ENCODE data around the gene FAM240A. TPM values are rescaled to one million over a fixed set of nuclear protein-coding genes. Genes with fewer than 3 reads are reported as not detected.

Gene FAM240A
- total RNA-seq, 4 donors from 2014 or later: 0.22 TPM; not detected in 3

- no peak for TF ChIP-seq EP300 (IDR thresholded peaks at IDR 0.05)
- no peak for TF ChIP-seq CTCF (IDR thresholded peaks at IDR 0.05)
- Histone ChIP-seq H3K27ac (no peak overlapping the region), H3K9me3 (no peaks in the 10 kb centered on the region), H3K4me1 (peaks cover 0 to 15% (median 0%) of the 10 kb centered on the region in 4 donors), H3K4me3 (no peak overlapping the region), H3K27me3 (peaks cover 0 to 5% of the 10 kb centered on the region in 2 donors), H3K36me3 (no peaks in the 10 kb centered on the region)
- 44 to 58% methylated on average over 3 of the region's 3 CpGs for WGBS, 2 donors
- DNase-seq (ENCODE audit: low spot score in 2 of 2): no peak
These were observed 3.7 kb downstream of the FAM240A start for GRCh38 chr3:46615976-46616375.

GRCh38 chr3:46617941-46618340 lies 5.6 kb downstream of the FAM240A start:
- no peak overlapping the region for H3K4me3 ChIP-seq
- peaks cover 0 to 5% of the 10 kb centered on the region in 2 donors for H3K27me3 ChIP-seq
- H3K4me1 ChIP-seq: peaks cover 0 to 4% (median 0%) of the 10 kb centered on the region in 4 donors
- DNase-seq (ENCODE audit: low spot score in 2 of 2): no peak
- 80 to 93% methylated on average over 1 to 3 of the region's 3 CpGs for WGBS, 2 donors
- TF ChIP-seq POLR2A (IDR thresholded peaks at IDR 0.05) (no peak), EP300 (IDR thresholded peaks at IDR 0.05) (no peak), CTCF (IDR thresholded peaks at IDR 0.05) (no peak)
- H3K36me3 ChIP-seq: no peaks in the 10 kb centered on the region
- no peak overlapping the region for H3K27ac ChIP-seq
- no peaks in the 10 kb centered on the region for H3K9me3 ChIP-seq

GRCh38 chr3:46619845-46620778 lies 7.8 kb downstream of the FAM240A start:
- TF ChIP-seq EP300 (IDR thresholded peaks at IDR 0.05): no peak
- Histone ChIP-seq H3K27me3 (peaks cover 0 to 5% of the 10 kb centered on the region in 2 donors), H3K4me1 (peaks cover 0 to 4% (median 0%) of the 10 kb centered on the region in 4 donors), H3K27ac (no peak overlapping the region), H3K36me3 (no peaks in the 10 kb centered on the region), H3K4me3 (no peak overlapping the region), H3K9me3 (no peaks in the 10 kb centered on the region)
- 57 to 60% methylated on average over 8 of the region's 8 CpGs for WGBS, 2 donors
- no peak for DNase-seq (ENCODE audit: low spot score in 2 of 2)

GRCh38 chr3:46624533-46624932 lies 12.2 kb downstream of the FAM240A start:
- no peak overlapping the region for H3K4me3 ChIP-seq
- H3K4me1 ChIP-seq: peaks cover 0 to 18% (median 6%) of the 10 kb centered on the region in 4 donors
- no peak for TF ChIP-seq CTCF (IDR thresholded peaks at IDR 0.05)
- no peak for TF ChIP-seq EP300 (IDR thresholded peaks at IDR 0.05)
- no peak for TF ChIP-seq POLR2A (IDR thresholded peaks at IDR 0.05)
- no peak overlapping the region for H3K27ac ChIP-seq
- no peaks in the 10 kb centered on the region for H3K27me3 ChIP-seq
- 48 to 63% methylated on average over 2 of the region's 2 CpGs for WGBS, 2 donors
- H3K36me3 ChIP-seq: no peaks in the 10 kb centered on the region
- no peak for DNase-seq (ENCODE audit: low spot score in 2 of 2)
- no peaks in the 10 kb centered on the region for H3K9me3 ChIP-seq

GRCh38 chr3:46624975-46625490 lies 12.7 kb downstream of the FAM240A start:
- no peaks in the 10 kb centered on the region for H3K36me3 ChIP-seq
- TF ChIP-seq EP300 (IDR thresholded peaks at IDR 0.05) (no peak), POLR2A (IDR thresholded peaks at IDR 0.05) (no peak), CTCF (IDR thresholded peaks at IDR 0.05) (no peak)
- 81 to 83% methylated on average over 3 of the region's 3 CpGs for whole genome bisulfite sequencing, 2 donors

More at GRCh38 chr3:46624975-46625490, 12.7 kb downstream of the FAM240A start:
- Histone ChIP-seq H3K4me1 (peaks cover 0 to 19% (median 9%) of the 10 kb centered on the region in 4 donors), H3K9me3 (no peaks in the 10 kb centered on the region), H3K27ac (no peak overlapping the region), H3K27me3 (no peaks in the 10 kb centered on the region), H3K4me3 (no peak overlapping the region)
- DNase-seq (ENCODE audit: low spot score in 2 of 2): no peak

Data from tibial nerve (tissue), 4 donors.